HAP-1 (cell line): ENCODE measurements around the gene MYH6.

Experiments used
- DNase-seq, 2 experiments: peaks; one replicate each; pipeline ENCODE4 v3.0.0-alpha.2; 2016 to 2020; ENCODE audit warnings: low spot score in 2 of 2
- H3K27me3 ChIP-seq: fragments of 250-450 bp; sonication (Bioruptor Pico); 2 replicates; pipeline ENCODE4 v1.5.1; 2020; ENCODE audit warnings: low read depth, mild to moderate bottlenecking, moderate library complexity
- H3K36me3 ChIP-seq: fragments of 250-450 bp; sonication (Bioruptor Pico); replicated peaks from 2 replicates; pipeline ENCODE4 v1.5.1; 2020; ENCODE audit warnings: mild to moderate bottlenecking
- H3K4me1 ChIP-seq: fragments of 250-450 bp; sonication (Bioruptor Pico); 2 replicates; pipeline ENCODE4 v1.5.1; 2020; ENCODE audit warnings: mild to moderate bottlenecking
- H3K4me3 ChIP-seq: fragments of 250-450 bp; sonication (Bioruptor Pico); 2 replicates; pipeline ENCODE4 v1.5.1; 2020; ENCODE audit warnings: mild to moderate bottlenecking, moderate library complexity
- H3K9me3 ChIP-seq: fragments of 250-450 bp; sonication (Bioruptor Pico); 2 replicates; pipeline ENCODE4 v1.5.1; 2020; ENCODE audit warnings: mild to moderate bottlenecking, moderate library complexity
- in situ Hi-C: fragments of 300-500 bp; cut with MboI; formaldehyde crosslinking; loops from 3 replicates; pipeline ENCODE4 v1.14.3; 2020; ENCODE audit warnings: low sequenced_read_pairs, inconsistent platforms, mixed read lengths

The MYH6 gene

GRCh38 chr14:23414254-23414653, 6.2 kb upstream of the MYH6 start:
- in situ Hi-C loops = no loop called here
- Histone ChIP-seq H3K4me1 (no peaks in the 10 kb centered on the region), H3K36me3 (no peaks in the 10 kb centered on the region), H3K9me3 (no peaks in the 10 kb centered on the region), H3K4me3 (no peak overlapping the region), H3K27me3 (no peaks in the 10 kb centered on the region)
- no peak for DNase-seq

GRCh38 chr14:23413681-23414080, 5.6 kb upstream of the MYH6 start:
- Histone ChIP-seq H3K36me3 (no peaks in the 10 kb centered on the region), H3K27me3 (no peaks in the 10 kb centered on the region)

GRCh38 chr14:23411563-23412525, 3.8 kb upstream of the MYH6 start:
- Histone ChIP-seq H3K4me1 (no peaks in the 10 kb centered on the region), H3K27me3 (peaks cover 5% of the 10 kb centered on the region; the same call in 1 of the 2 replicates), H3K4me3 (no peak overlapping the region), H3K36me3 (no peaks in the 10 kb centered on the region), H3K9me3 (no peaks in the 10 kb centered on the region)
- in situ Hi-C loops = no loop called here
- no peak for DNase-seq

More at GRCh38 chr14:23413681-23414080, 5.6 kb upstream of the MYH6 start:
- in situ Hi-C loops = no loop called here
- H3K4me3 ChIP-seq = no peak overlapping the region
- H3K4me1 ChIP-seq = no peaks in the 10 kb centered on the region
- no peak for DNase-seq
- no peaks in the 10 kb centered on the region for H3K9me3 ChIP-seq

- Histone ChIP-seq H3K27me3 (peaks cover 5% of the 10 kb centered on the region; the same call in 1 of the 2 replicates), H3K4me1 (no peaks in the 10 kb centered on the region), H3K9me3 (no peaks in the 10 kb centered on the region), H3K4me3 (no peak overlapping the region), H3K36me3 (no peaks in the 10 kb centered on the region)
- no peak for DNase-seq
- in situ Hi-C loops = no loop called here
Measured at GRCh38 chr14:23409966-23410635, 2.0 kb upstream of the MYH6 start.

GRCh38 chr14:23409475-23409874, 1.4 kb upstream of the MYH6 start:
- Histone ChIP-seq H3K4me3 (no peak overlapping the region), H3K9me3 (no peaks in the 10 kb centered on the region), H3K36me3 (no peaks in the 10 kb centered on the region), H3K4me1 (no peaks in the 10 kb centered on the region), H3K27me3 (peaks cover 8% of the 10 kb centered on the region; the same call in 1 of the 2 replicates)
- in situ Hi-C loops = no loop called here
- no peak for DNase-seq

GRCh38 chr14:23408307-23408630, 196 bp upstream of the MYH6 start:
- no peaks in the 10 kb centered on the region for H3K9me3 ChIP-seq
- in situ Hi-C loops = no loop called here
- H3K27me3 ChIP-seq = peaks cover 9% of the 10 kb centered on the region; the same call in 1 of the 2 replicates
- no peaks in the 10 kb centered on the region for H3K4me1 ChIP-seq
- DNase-seq = no peak
- no peak overlapping the region for H3K4me3 ChIP-seq
- no peaks in the 10 kb centered on the region for H3K36me3 ChIP-seq

GRCh38 chr14:23406725-23407355, 1.2 kb downstream of the MYH6 start:
- Histone ChIP-seq H3K4me1 (no peaks in the 10 kb centered on the region), H3K4me3 (no peak overlapping the region), H3K27me3 (peaks cover 12% of the 10 kb centered on the region; the same call in 1 of the 2 replicates), H3K36me3 (no peaks in the 10 kb centered on the region), H3K9me3 (no peaks in the 10 kb centered on the region)
- in situ Hi-C loops = no loop called here
- DNase-seq = no peak

- no peaks in the 10 kb centered on the region for H3K9me3 ChIP-seq
- no peak overlapping the region for H3K4me3 ChIP-seq
- no peak for DNase-seq
- peaks cover 12% of the 10 kb centered on the region; the same call in 1 of the 2 replicates for H3K27me3 ChIP-seq
- in situ Hi-C loops = no loop called here
- no peaks in the 10 kb centered on the region for H3K36me3 ChIP-seq
- H3K4me1 ChIP-seq = no peaks in the 10 kb centered on the region
Measured at GRCh38 chr14:23406244-23406643, 1.8 kb downstream of the MYH6 start.

- Histone ChIP-seq H3K27me3 (peaks cover 12% of the 10 kb centered on the region; the same call in 1 of the 2 replicates), H3K36me3 (no peaks in the 10 kb centered on the region), H3K4me3 (no peak overlapping the region), H3K9me3 (no peaks in the 10 kb centered on the region), H3K4me1 (no peaks in the 10 kb centered on the region)
- in situ Hi-C loops = no loop called here
- no peak for DNase-seq
Measured at GRCh38 chr14:23405516-23406025, 2.5 kb downstream of the MYH6 start.

GRCh38 chr14:23405096-23405495, 3.0 kb downstream of the MYH6 start:
- DNase-seq = no peak
- H3K9me3 ChIP-seq = no peaks in the 10 kb centered on the region
- in situ Hi-C loops = no loop called here
- no peaks in the 10 kb centered on the region for H3K36me3 ChIP-seq
- no peak overlapping the region for H3K4me3 ChIP-seq
- H3K27me3 ChIP-seq = peaks cover 12% of the 10 kb centered on the region; the same call in 1 of the 2 replicates
- H3K4me1 ChIP-seq = no peaks in the 10 kb centered on the region

GRCh38 chr14:23404331-23404900, 3.7 kb downstream of the MYH6 start:
- Histone ChIP-seq H3K27me3 (peaks cover 12% of the 10 kb centered on the region; the same call in 1 of the 2 replicates), H3K36me3 (no peaks in the 10 kb centered on the region), H3K4me3 (no peak overlapping the region), H3K9me3 (no peaks in the 10 kb centered on the region), H3K4me1 (no peaks in the 10 kb centered on the region)
- no peak for DNase-seq
- in situ Hi-C loops = no loop called here

GRCh38 chr14:23403908-23404307, 4.2 kb downstream of the MYH6 start:
- Histone ChIP-seq H3K27me3 (peaks cover 12% of the 10 kb centered on the region; the same call in 1 of the 2 replicates), H3K4me1 (no peaks in the 10 kb centered on the region), H3K36me3 (no peaks in the 10 kb centered on the region), H3K9me3 (no peaks in the 10 kb centered on the region), H3K4me3 (no peak overlapping the region)
- no peak for DNase-seq
- in situ Hi-C loops = no loop called here

- DNase-seq = no peak
- no peaks in the 10 kb centered on the region for H3K36me3 ChIP-seq
- H3K4me1 ChIP-seq = no peaks in the 10 kb centered on the region
- in situ Hi-C loops = no loop called here
- no peak overlapping the region for H3K4me3 ChIP-seq
- H3K9me3 ChIP-seq = no peaks in the 10 kb centered on the region
- H3K27me3 ChIP-seq = peaks cover 9% of the 10 kb centered on the region; the same call in 1 of the 2 replicates
Measured at GRCh38 chr14:23403139-23403438, 5.0 kb downstream of the MYH6 start.
